GM12878 (cell line): Measurements from ENCODE around the gene AKAP7. TPM values are rescaled to one million over a fixed set of nuclear protein-coding genes. Genes with fewer than 3 reads are reported as not detected.

ENCODE experiments used
- ATAC-seq: fragments of 200-7000 bp; cut with Tn5 transposase; 3 replicates; pipeline ENCODE4 v1.9.1; 2020; ENCODE audit warnings: mild to moderate bottlenecking, moderate library complexity
- BruUV-seq: library from RNA; stranded (reverse); fragments of 400-500 nt; replicated peaks from 2 replicates; lab custom pipeline; 2021; lab: Mats Ljungman, UMichigan
- CTCF ChIA-PET: fragments of 300-600 bp; sonication (Branson Sonifier 250); formaldehyde crosslinking; extraction: SDS; loops from one replicate; lab custom pipeline; 2021; ENCODE audit warnings: inconsistent platforms; lab: Yijun Ruan, JAX
- POLR2A ChIA-PET: fragments of 350-600 bp; formaldehyde crosslinking; extraction: SDS; loops from one replicate; lab custom pipeline; 2021; ENCODE audit warnings: inconsistent platforms; lab: Charles Lee
- RAD21 ChIA-PET: fragments of 300-600 bp; sonication (Branson Sonifier 250); formaldehyde crosslinking; loops from one replicate; lab custom pipeline; 2023; ENCODE audit warnings: antibody characterized with exemption; ENCODE audit not compliant: unreplicated experiment; lab: Charles Lee
- SMC1A ChIA-PET: fragments of 300-600 bp; sonication (Branson Sonifier 250); formaldehyde crosslinking; loops from one replicate; lab custom pipeline; 2023; ENCODE audit not compliant: unreplicated experiment, uncharacterized antibody; lab: Charles Lee
- DNase-seq: peaks from one replicate; pipeline ENCODE4 v3.0.0-alpha.2; 2011; ENCODE audit warnings: low read depth, low spot score
- FAIRE-seq: peaks from 3 replicates; lab custom pipeline; 2011; peaks lifted over from hg19 to GRCh38; lab: Jason Lieb, UNC
- H2AFZ ChIP-seq: 2 replicates; pipeline ENCODE4 v1.6.0; 2011; ENCODE audit warnings: low read depth, low read length, control low read depth; ENCODE audit not compliant: control insufficient read depth
- H3K27ac ChIP-seq: 2 replicates; pipeline ENCODE4 v1.5.1; 2011; ENCODE audit warnings: control low read depth; ENCODE audit not compliant: control insufficient read depth, insufficient read depth
- H3K27me3 ChIP-seq, 2 experiments: replicated peaks in 1 of 2; 2 replicates each; pipeline versions ENCODE4 v1.6.0 to v1.6.1; 2011; ENCODE audit warnings: low read length in 1 of 2; ENCODE audit not compliant: control insufficient read depth in 2 of 2, insufficient read depth in 2 of 2
- H3K36me3 ChIP-seq, 2 experiments: 2 replicates each; pipeline ENCODE4 v1.5.1; 2011; ENCODE audit warnings: low read length in 1 of 2; ENCODE audit not compliant: control insufficient read depth in 2 of 2, insufficient read depth in 2 of 2
- H3K4me1 ChIP-seq: 2 replicates; pipeline ENCODE4 v1.6.1; 2011; ENCODE audit warnings: mild to moderate bottlenecking, low read length, moderate library complexity, mixed read lengths; ENCODE audit not compliant: control insufficient read depth, insufficient read depth
- H3K4me2 ChIP-seq: 2 replicates; pipeline ENCODE4 v1.6.0; 2011; ENCODE audit warnings: control low read depth; ENCODE audit not compliant: control insufficient read depth, insufficient read depth
- H3K4me3 ChIP-seq: fragments of 200-600 bp; sonication (generic); 2 replicates; pipeline ENCODE4 v1.5.1; 2016
- H3K79me2 ChIP-seq: 2 replicates; pipeline ENCODE4 v1.6.0; 2011; ENCODE audit warnings: low read length; ENCODE audit not compliant: control insufficient read depth, insufficient read depth
- H3K9ac ChIP-seq: 2 replicates; pipeline ENCODE4 v1.8.0; 2011; ENCODE audit warnings: low read length, control low read depth, mixed read lengths; ENCODE audit not compliant: control insufficient read depth, insufficient read depth
- H3K9me3 ChIP-seq: replicated peaks from 3 replicates; pipeline ENCODE4 v1.5.1; 2011; ENCODE audit warnings: mild to moderate bottlenecking, low read length; ENCODE audit not compliant: control insufficient read depth, insufficient read depth
- H4K20me1 ChIP-seq: 2 replicates; pipeline ENCODE4 v1.6.0; 2011; ENCODE audit not compliant: control insufficient read depth, insufficient read depth
- ATF2 ChIP-seq: IDR thresholded peaks from 2 replicates; pipeline ENCODE4 v1.6.1; 2012; ENCODE audit warnings: low read length, inconsistent platforms
- CBX3 ChIP-seq: fragments of 200-600 bp; sonication (generic); IDR thresholded peaks from 2 replicates; pipeline ENCODE4 v1.6.1; 2016; ENCODE audit warnings: low read depth, borderline replicate concordance
- FOXK2 ChIP-seq: fragments of 450-650 bp; IDR thresholded peaks from 2 replicates; pipeline ENCODE4 v1.6.1; 2017; ENCODE audit warnings: mild to moderate bottlenecking, moderate library complexity
- IKZF2 ChIP-seq, 2 experiments: fragments of 450-650 bp; IDR thresholded peaks; 2 replicates each; pipeline ENCODE4 v1.6.1; 2017; ENCODE audit warnings: mild to moderate bottlenecking in 2 of 2, moderate library complexity in 2 of 2
- JUND ChIP-seq: IDR thresholded peaks from 2 replicates; pipeline ENCODE4 v1.6.1; 2012; ENCODE audit warnings: low read depth, mild to moderate bottlenecking, low read length, improper control_type of control experiment, moderate library complexity
- NFIC ChIP-seq: IDR thresholded peaks from 2 replicates; pipeline ENCODE4 v1.6.1; 2012; ENCODE audit warnings: low read depth, mild to moderate bottlenecking, inconsistent platforms, low read length, moderate library complexity
- PAX5 ChIP-seq: IDR thresholded peaks from 2 replicates; pipeline ENCODE4 v1.6.1; 2011; ENCODE audit warnings: low read depth, low read length, borderline replicate concordance
- USF2 ChIP-seq: IDR thresholded peaks from 2 replicates; pipeline ENCODE4 v1.6.1; 2011; ENCODE audit warnings: low read depth, low read length, improper control_type of control experiment, borderline replicate concordance
- WGBS: methylation state at CpG from one replicate; pipeline ENCODE4 v1.1.6; 2016; ENCODE audit warnings: low lambda C conversion rate; ENCODE audit not compliant: insufficient replicate concordance, insufficient coverage; ENCODE audit errors: missing lambda C conversion rate; 5-methylcytosine and 5-hydroxymethylcytosine counted together
- in situ Hi-C: fragments of 300-500 bp; cut with MboI; formaldehyde crosslinking; loops from 9 replicates; pipeline ENCODE4 v1.14.3; 2018; ENCODE audit warnings: mixed read lengths
- intact Hi-C: fragments of 100-400 bp; cut with micrococcal nuclease; formaldehyde crosslinking; loops from one replicate; pipeline ENCODE4 v1.14.2; 2022; ENCODE audit not compliant: unreplicated experiment
- polyA plus RNA-seq, 11 experiments: library from polyadenylated mRNA; depleted of rRNA in 4 of 11; unstranded in 6 of 11; stranded (reverse) in 5 of 11; fragments of >200 nt; fragmentation: Nextera tagmentation in 4 of 11; fragmentation: Illumina TruSeq in 1 of 11; extraction: Ambion mirVana in 4 of 11; extraction: Trizol in 1 of 11; gene quantifications; 1 replicate in 1 of 11; 2 replicates in 10 of 11; pipeline versions ENCODE4 v1.2.1 to v1.2.3, GENCODE V29; 2011 to 2016; ENCODE audit warnings: inconsistent platforms in 2 of 11, missing spikeins in 2 of 11, low read depth in 1 of 11
- total RNA-seq, 4 experiments: library from RNA; depleted of rRNA in 3 of 4; stranded (reverse); fragments of >200 nt in 3 of 4; fragmentation: Illumina TruSeq in 1 of 4; extraction: Trizol in 1 of 4; gene quantifications; 2 replicates each; pipeline versions ENCODE4 v1.2.1 to v1.2.3, GENCODE V29; 2013 to 2021
- TF ChIP-seq, protein P1 (sequence below): IDR thresholded peaks from 2 replicates; pipeline ENCODE4 v1.6.1; 2011; ENCODE audit warnings: borderline replicate concordance, low read depth, mild to moderate bottlenecking, moderate library complexity, mixed read lengths, low read length; ENCODE audit not compliant: insufficient read depth; ENCODE audit errors: extremely low read length
- TF ChIP-seq, protein P2 (sequence below): fragments of 450-650 bp; IDR thresholded peaks from 2 replicates; pipeline ENCODE4 v1.6.1; 2017; ENCODE audit warnings: mild to moderate bottlenecking
- TF ChIP-seq, protein P3 (sequence below): IDR thresholded peaks from 2 replicates; pipeline ENCODE4 v1.6.1; 2012; ENCODE audit warnings: low read depth, low read length, improper control_type of control experiment

The AKAP7 gene
- total and polyA plus RNA-seq, 10 of the 15 experiments (the other 5 are each of a cell fraction or from before 2014, with no cell fraction given) = 0.06 to 0.58 (median 0.28) TPM; not detected in 1

GRCh38 chr6:131206463-131207251 is 71.4 kb downstream of the AKAP7 start (continued):
- TF ChIP-seq NFIC (no peak), JUND (no peak), CBX3 (no peak), IKZF2 (IDR thresholded peaks at IDR 0.05) (no peak)
- TF ChIP-seq, protein P1, sequence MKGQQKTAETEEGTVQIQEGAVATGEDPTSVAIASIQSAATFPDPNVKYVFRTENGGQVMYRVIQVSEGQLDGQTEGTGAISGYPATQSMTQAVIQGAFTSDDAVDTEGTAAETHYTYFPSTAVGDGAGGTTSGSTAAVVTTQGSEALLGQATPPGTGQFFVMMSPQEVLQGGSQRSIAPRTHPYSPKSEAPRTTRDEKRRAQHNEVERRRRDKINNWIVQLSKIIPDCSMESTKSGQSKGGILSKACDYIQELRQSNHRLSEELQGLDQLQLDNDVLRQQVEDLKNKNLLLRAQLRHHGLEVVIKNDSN = no peak

DNA sequence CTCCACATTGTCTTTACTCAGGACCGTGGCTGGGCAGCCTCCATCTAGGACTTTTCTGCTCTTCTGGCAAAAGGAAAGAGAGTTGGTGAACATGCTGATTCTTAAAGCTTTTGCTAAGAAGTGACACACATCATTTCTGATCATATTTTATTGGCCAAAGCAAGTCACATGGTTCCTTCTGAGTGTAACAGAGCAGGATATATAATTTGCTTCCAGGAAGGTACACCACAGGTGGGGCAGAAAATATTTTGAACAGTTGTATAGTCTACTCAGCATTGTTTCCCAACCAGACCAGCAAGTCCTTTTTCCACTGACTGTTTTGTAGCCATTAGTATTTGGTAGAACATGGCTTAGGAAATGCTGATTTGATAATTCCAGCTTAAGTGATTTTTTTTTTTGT is 73.5 kb downstream of the AKAP7 start:
- Histone ChIP-seq H3K4me2 (no peak overlapping the region), H3K9ac (no peak overlapping the region), H3K27ac (no peak overlapping the region), H3K4me1 (no peaks in the 10 kb centered on the region), H4K20me1 (no peaks in the 10 kb centered on the region), H3K27me3 (no peaks in the 10 kb centered on the region), H3K4me3 (no peak overlapping the region), H3K9me3 (no peaks in the 10 kb centered on the region), H3K79me2 (no peaks in the 10 kb centered on the region), H2AFZ (no peak overlapping the region), H3K36me3 (no peaks in the 10 kb centered on the region)
- SMC1A ChIA-PET = interaction anchor here (0.5 kb wide), 1 partner anchor 318 kb away, joined by 3 read pairs; no protein-coding TSS in a partner anchor
- RAD21 ChIA-PET = no interaction called here
- no TSS peak for BruUV-seq
- WGBS = 14% methylated on average over 1 of the region's 1 CpG
- POLR2A ChIA-PET = no interaction called here
- intact Hi-C loops (no loop called here), in situ Hi-C loops (no loop called here)
- CTCF ChIA-PET = interaction anchor here (2.5 to 2.6 kb wide), 2 partner anchors 9 to 326 kb away, joined by 6 to 8 read pairs; no protein-coding TSS in a partner anchor
- FAIRE-seq (no peak), ATAC-seq (no peak), DNase-seq (no peak)
- TF ChIP-seq USF2 (no peak), ATF2 (no peak), FOXK2 (no peak), PAX5 (no peak)
- TF ChIP-seq, protein P2, sequence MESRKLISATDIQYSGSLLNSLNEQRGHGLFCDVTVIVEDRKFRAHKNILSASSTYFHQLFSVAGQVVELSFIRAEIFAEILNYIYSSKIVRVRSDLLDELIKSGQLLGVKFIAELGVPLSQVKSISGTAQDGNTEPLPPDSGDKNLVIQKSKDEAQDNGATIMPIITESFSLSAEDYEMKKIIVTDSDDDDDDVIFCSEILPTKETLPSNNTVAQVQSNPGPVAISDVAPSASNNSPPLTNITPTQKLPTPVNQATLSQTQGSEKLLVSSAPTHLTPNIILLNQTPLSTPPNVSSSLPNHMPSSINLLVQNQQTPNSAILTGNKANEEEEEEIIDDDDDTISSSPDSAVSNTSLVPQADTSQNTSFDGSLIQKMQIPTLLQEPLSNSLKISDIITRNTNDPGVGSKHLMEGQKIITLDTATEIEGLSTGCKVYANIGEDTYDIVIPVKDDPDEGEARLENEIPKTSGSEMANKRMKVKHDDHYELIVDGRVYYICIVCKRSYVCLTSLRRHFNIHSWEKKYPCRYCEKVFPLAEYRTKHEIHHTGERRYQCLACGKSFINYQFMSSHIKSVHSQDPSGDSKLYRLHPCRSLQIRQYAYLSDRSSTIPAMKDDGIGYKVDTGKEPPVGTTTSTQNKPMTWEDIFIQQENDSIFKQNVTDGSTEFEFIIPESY = no peak
- TF ChIP-seq, protein P3, sequence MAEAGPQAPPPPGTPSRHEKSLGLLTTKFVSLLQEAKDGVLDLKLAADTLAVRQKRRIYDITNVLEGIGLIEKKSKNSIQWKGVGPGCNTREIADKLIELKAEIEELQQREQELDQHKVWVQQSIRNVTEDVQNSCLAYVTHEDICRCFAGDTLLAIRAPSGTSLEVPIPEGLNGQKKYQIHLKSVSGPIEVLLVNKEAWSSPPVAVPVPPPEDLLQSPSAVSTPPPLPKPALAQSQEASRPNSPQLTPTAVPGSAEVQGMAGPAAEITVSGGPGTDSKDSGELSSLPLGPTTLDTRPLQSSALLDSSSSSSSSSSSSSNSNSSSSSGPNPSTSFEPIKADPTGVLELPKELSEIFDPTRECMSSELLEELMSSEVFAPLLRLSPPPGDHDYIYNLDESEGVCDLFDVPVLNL = no peak
